Neural progenitor cell (in vitro differentiated cells): ENCODE measurements around the gene PMF1. TPM values are rescaled to one million over a fixed set of nuclear protein-coding genes. Genes with fewer than 3 reads are reported as not detected.

Source experiments
- DNase-seq: peaks from one replicate; pipeline ENCODE4 v3.0.0-alpha.2; 2016; ENCODE audit warnings: low spot score
- H2AFZ ChIP-seq: fragments of 200-600 bp; sonication (generic); replicated peaks from 2 replicates; pipeline ENCODE4 v1.6.1; 2016; ENCODE audit warnings: antibody characterized with exemption
- H3F3A ChIP-seq: fragments of 200-600 bp; sonication (generic); 2 replicates; pipeline ENCODE4 v1.6.1; 2016; ENCODE audit warnings: antibody characterized with exemption, low read depth
- H3K27ac ChIP-seq: fragments of 200-600 bp; sonication (generic); 2 replicates; pipeline ENCODE4 v1.5.1; 2016; ENCODE audit warnings: mild to moderate bottlenecking
- H3K27me3 ChIP-seq: fragments of 200-600 bp; sonication (generic); 2 replicates; pipeline ENCODE4 v1.6.1; 2016; ENCODE audit warnings: mild to moderate bottlenecking, moderate library complexity
- H3K36me3 ChIP-seq: fragments of 200-600 bp; sonication (generic); 2 replicates; pipeline ENCODE4 v1.5.1; 2016
- H3K4me1 ChIP-seq: fragments of 200-600 bp; sonication (generic); 2 replicates; pipeline ENCODE4 v1.6.1; 2016; ENCODE audit warnings: mixed run types
- H3K4me2 ChIP-seq: fragments of 200-600 bp; sonication (generic); 2 replicates; pipeline ENCODE4 v1.6.1; 2016
- H3K4me3 ChIP-seq: fragments of 200-600 bp; sonication (generic); 2 replicates; pipeline ENCODE4 v1.5.1; 2016
- H3K79me2 ChIP-seq: fragments of 200-600 bp; sonication (generic); 2 replicates; pipeline ENCODE4 v1.6.1; 2016; ENCODE audit warnings: low read depth
- H3K9ac ChIP-seq: fragments of 200-600 bp; sonication (generic); 2 replicates; pipeline ENCODE4 v1.6.1; 2016
- H3K9me3 ChIP-seq: fragments of 200-600 bp; sonication (generic); 2 replicates; pipeline ENCODE4 v1.5.1; 2016; ENCODE audit warnings: low read depth
- H4K20me1 ChIP-seq: fragments of 200-600 bp; sonication (generic); 2 replicates; pipeline ENCODE4 v1.6.1; 2016; ENCODE audit warnings: low read depth
- H3K27ac Mint-ChIP-seq: 3 replicates; pipeline ENCODE4 v1.8.0; 2021; ENCODE audit warnings: mixed read lengths
- H3K27me3 Mint-ChIP-seq: 2 replicates; pipeline ENCODE4 v1.8.0; 2022; ENCODE audit warnings: low read depth, mild to moderate bottlenecking, inconsistent platforms, moderate library complexity, mixed read lengths; ENCODE audit not compliant: insufficient read depth
- H3K36me3 Mint-ChIP-seq: 3 replicates; pipeline ENCODE4 v1.8.0; 2021; ENCODE audit warnings: mixed read lengths
- H3K4me1 Mint-ChIP-seq: 3 replicates; pipeline ENCODE4 v1.8.0; 2021; ENCODE audit warnings: mixed read lengths
- H3K4me3 Mint-ChIP-seq: 3 replicates; pipeline ENCODE4 v1.8.0; 2021; ENCODE audit warnings: mild to moderate bottlenecking, moderate library complexity, mixed read lengths
- H3K9me3 Mint-ChIP-seq: 3 replicates; pipeline ENCODE4 v1.8.0; 2020; ENCODE audit warnings: mixed read lengths
- CTCF ChIP-seq: fragments of 200-600 bp; sonication (generic); IDR thresholded peaks from 2 replicates; pipeline ENCODE4 v1.5.1; 2017; ENCODE audit warnings: antibody characterized with exemption, mild to moderate bottlenecking
- EZH2 ChIP-seq: fragments of 200-600 bp; sonication (generic); IDR thresholded peaks from 2 replicates; pipeline ENCODE4 v1.6.1; 2017; ENCODE audit warnings: antibody characterized with exemption, mild to moderate bottlenecking, moderate library complexity
- EZH2phosphoT487 ChIP-seq: fragments of 200-600 bp; sonication (generic); IDR thresholded peaks from 2 replicates; pipeline ENCODE4 v1.6.1; 2017; ENCODE audit warnings: antibody characterized with exemption
- total RNA-seq: library from RNA; depleted of rRNA; stranded (reverse); fragments of >200 nt; gene quantifications from 2 replicates; pipeline ENCODE4 v1.2.3, GENCODE V29; 2015; ENCODE audit warnings: low replicate concordance

The PMF1 gene
- total RNA-seq, 1 donor from 2014 or later: 103 TPM

GRCh38 chr1:156238248-156238647 is 25.4 kb downstream of the PMF1 start:
- H3K79me2 ChIP-seq: no peaks in the 10 kb centered on the region
- no peaks in the 10 kb centered on the region for H3K9me3 Mint-ChIP-seq
- H3K4me2 ChIP-seq: no peak overlapping the region
- no peak overlapping the region for H3K9ac ChIP-seq
- H3K36me3 Mint-ChIP-seq: peaks cover 23% of the 10 kb centered on the region
- H3K27ac ChIP-seq: no peak overlapping the region
- H3K27me3 Mint-ChIP-seq: peaks cover 2% of the 10 kb centered on the region
- no peak overlapping the region for H3K4me3 ChIP-seq
- DNase-seq: no peak
- H3K27ac Mint-ChIP-seq: no peak overlapping the region
- H3K4me3 Mint-ChIP-seq: no peak overlapping the region
- no peaks in the 10 kb centered on the region for H3K9me3 ChIP-seq
- H3K36me3 ChIP-seq: peaks cover 3% of the 10 kb centered on the region
- H3K4me1 ChIP-seq: no peaks in the 10 kb centered on the region
- H2AFZ ChIP-seq: no peak overlapping the region
- H3K4me1 Mint-ChIP-seq: no peaks in the 10 kb centered on the region
- TF ChIP-seq EZH2phosphoT487: no peak
- no peak for TF ChIP-seq CTCF
- no peak for TF ChIP-seq EZH2
- peaks cover 4% of the 10 kb centered on the region for H4K20me1 ChIP-seq
- H3F3A ChIP-seq: no peaks in the 10 kb centered on the region
- no peaks in the 10 kb centered on the region for H3K27me3 ChIP-seq

GRCh38 chr1:156241311-156241811 is 28.6 kb downstream of the PMF1 start:
- no peaks in the 10 kb centered on the region for H3K79me2 ChIP-seq
- H3K4me3 ChIP-seq: no peak overlapping the region
- H3K36me3 Mint-ChIP-seq: peaks cover 14% of the 10 kb centered on the region
- H3F3A ChIP-seq: no peaks in the 10 kb centered on the region
- H3K4me1 ChIP-seq: no peaks in the 10 kb centered on the region
- no peak overlapping the region for H3K4me3 Mint-ChIP-seq
- H3K9me3 ChIP-seq: no peaks in the 10 kb centered on the region
- no peak overlapping the region for H3K27ac Mint-ChIP-seq
- TF ChIP-seq CTCF: no peak
- peaks cover 5% of the 10 kb centered on the region for H3K27me3 Mint-ChIP-seq
- H3K4me1 Mint-ChIP-seq: no peaks in the 10 kb centered on the region
- no peak for DNase-seq
- H3K9ac ChIP-seq: no peak overlapping the region
- H2AFZ ChIP-seq: no peak overlapping the region
- H3K9me3 Mint-ChIP-seq: no peaks in the 10 kb centered on the region
- no peak overlapping the region for H3K4me2 ChIP-seq
- H3K27me3 ChIP-seq: no peaks in the 10 kb centered on the region
- no peak overlapping the region for H3K27ac ChIP-seq
- peaks cover 3% of the 10 kb centered on the region for H3K36me3 ChIP-seq
- peaks cover 4% of the 10 kb centered on the region for H4K20me1 ChIP-seq

- H3K4me1 ChIP-seq: no peaks in the 10 kb centered on the region
- no peak within 1 kb of the TSS for H3K4me3 ChIP-seq
- peak within 1 kb of the TSS; percentile 21 for H3K27ac Mint-ChIP-seq
- H3K9me3 ChIP-seq: no peaks in the 10 kb centered on the region
- H4K20me1 ChIP-seq: peaks cover 4% of the 10 kb centered on the region
- H3K79me2 ChIP-seq: no peaks in the 10 kb centered on the region
- no peak for DNase-seq
- no peaks in the 10 kb centered on the region for H3F3A ChIP-seq
- H2AFZ ChIP-seq: no peak within 1 kb of the TSS
- H3K27me3 ChIP-seq: no peaks in the 10 kb centered on the region
- no peaks in the 10 kb centered on the region for H3K9me3 Mint-ChIP-seq
- H3K27ac ChIP-seq: no peak within 1 kb of the TSS
- no peak within 1 kb of the TSS for H3K4me3 Mint-ChIP-seq
- TF ChIP-seq CTCF: no peak
- H3K36me3 ChIP-seq: peaks cover 3% of the 10 kb centered on the region
- no peak within 1 kb of the TSS for H3K9ac ChIP-seq
- H3K36me3 Mint-ChIP-seq: peaks cover 13% of the 10 kb centered on the region
- H3K27me3 Mint-ChIP-seq: peaks cover 5% of the 10 kb centered on the region
- no peaks in the 10 kb centered on the region for H3K4me1 Mint-ChIP-seq
- H3K4me2 ChIP-seq: no peak within 1 kb of the TSS
These were observed 29.1 kb downstream of the PMF1 start, which contains the start of gene BGLAP for GRCh38 chr1:156241926-156242325. Gene BGLAP, plus strand, starts transcription at chr1:156242184. Its CDS starts 48 bp downstream, at chr1:156242232.
